H9 (cell line): Measurements from ENCODE around the gene KIAA1958. TPM values are rescaled to one million over a fixed set of nuclear protein-coding genes. Genes with fewer than 3 reads are reported as not detected.

Source experiments
- DNase-seq: peaks from one replicate; pipeline ENCODE4 v3.0.0-alpha.2; 2017
- H2AFZ ChIP-seq: one replicate; pipeline ENCODE4 v1.6.1; 2013; ENCODE audit warnings: mild to moderate bottlenecking, low read length, control low read depth, moderate library complexity
- H2AK5ac ChIP-seq: 2 replicates; pipeline ENCODE4 v1.6.1; 2013; ENCODE audit warnings: low read length, control low read depth, mixed read lengths; ENCODE audit not compliant: insufficient read length
- H2BK120ac ChIP-seq: one replicate; pipeline ENCODE4 v1.6.1; 2013; ENCODE audit warnings: low read depth, mild to moderate bottlenecking, low read length, control low read depth, inconsistent platforms; ENCODE audit not compliant: poor library complexity, severe bottlenecking
- H2BK12ac ChIP-seq: 2 replicates; pipeline ENCODE4 v1.6.1; 2013; ENCODE audit warnings: low read length, control low read depth, mixed read lengths, low read depth; ENCODE audit not compliant: insufficient read length
- H2BK15ac ChIP-seq: 2 replicates; pipeline ENCODE4 v1.6.1; 2013; ENCODE audit warnings: low read depth, low read length, control low read depth
- H2BK20ac ChIP-seq: one replicate; pipeline ENCODE4 v1.6.1; 2013; ENCODE audit warnings: low read depth, mild to moderate bottlenecking, low read length, control low read depth, inconsistent platforms; ENCODE audit not compliant: poor library complexity, severe bottlenecking
- H2BK5ac ChIP-seq: 2 replicates; pipeline ENCODE4 v1.6.1; 2013; ENCODE audit warnings: low read length, control low read depth, mixed read lengths; ENCODE audit not compliant: insufficient read length
- H3K14ac ChIP-seq: 2 replicates; pipeline ENCODE4 v1.6.1; 2013; ENCODE audit warnings: low read length, control low read depth; ENCODE audit not compliant: insufficient read depth
- H3K18ac ChIP-seq: 2 replicates; pipeline ENCODE4 v1.6.1; 2013; ENCODE audit warnings: low read depth, mild to moderate bottlenecking, mixed read lengths, low read length, control low read depth; ENCODE audit not compliant: insufficient read length
- H3K23ac ChIP-seq: 2 replicates; pipeline ENCODE4 v1.6.1; 2013; ENCODE audit warnings: low read length, control low read depth, mixed read lengths, low read depth; ENCODE audit not compliant: insufficient read length
- H3K23me2 ChIP-seq: 2 replicates; pipeline ENCODE4 v1.6.1; 2013; ENCODE audit warnings: low read depth, mild to moderate bottlenecking, mixed read lengths, low read length, control low read depth; ENCODE audit not compliant: insufficient read length, poor library complexity, severe bottlenecking
- H3K27ac ChIP-seq: 2 replicates; pipeline ENCODE4 v1.5.1; 2013; ENCODE audit warnings: low read length, control low read depth, mixed read lengths, low read depth; ENCODE audit not compliant: insufficient read length
- H3K27me3 ChIP-seq: 2 replicates; pipeline ENCODE4 v1.6.1; 2013; ENCODE audit warnings: low read length, control low read depth, inconsistent platforms; ENCODE audit not compliant: insufficient read depth
- H3K4ac ChIP-seq: 2 replicates; pipeline ENCODE4 v1.6.1; 2013; ENCODE audit warnings: low read depth, mild to moderate bottlenecking, control low read depth, inconsistent platforms, low read length, moderate library complexity
- H3K4me1 ChIP-seq: 2 replicates; pipeline ENCODE4 v1.6.1; 2013; ENCODE audit warnings: low read length, control low read depth, inconsistent platforms; ENCODE audit not compliant: insufficient read depth
- H3K4me2 ChIP-seq: 2 replicates; pipeline ENCODE4 v1.6.1; 2013; ENCODE audit warnings: low read length, control low read depth, mixed read lengths; ENCODE audit not compliant: insufficient read length, insufficient read depth
- H3K56ac ChIP-seq: 2 replicates; pipeline ENCODE4 v1.6.1; 2013; ENCODE audit warnings: low read depth, mild to moderate bottlenecking, mixed read lengths, low read length, control low read depth; ENCODE audit not compliant: insufficient read length
- H3K79me1 ChIP-seq: 2 replicates; pipeline ENCODE4 v1.6.1; 2013; ENCODE audit warnings: low read depth, mild to moderate bottlenecking, moderate library complexity, low read length, control low read depth, inconsistent platforms; ENCODE audit not compliant: insufficient read depth, poor library complexity, severe bottlenecking
- H3K79me2 ChIP-seq: 2 replicates; pipeline ENCODE4 v1.6.1; 2013; ENCODE audit warnings: low read length, control low read depth, inconsistent platforms; ENCODE audit not compliant: insufficient read depth
- H3K9ac ChIP-seq: 2 replicates; pipeline ENCODE4 v1.6.1; 2013; ENCODE audit warnings: low read length, control low read depth, mixed read lengths; ENCODE audit not compliant: insufficient read length; ENCODE audit errors: extremely low read depth
- H3K9me3 ChIP-seq: one replicate; pipeline ENCODE4 v1.6.1; 2013; ENCODE audit warnings: low read depth, low read length, inconsistent platforms; ENCODE audit not compliant: control insufficient read depth
- H3T11ph ChIP-seq: one replicate; pipeline ENCODE4 v1.6.1; 2013; ENCODE audit warnings: mild to moderate bottlenecking, low read length, control low read depth, inconsistent platforms
- H4K20me1 ChIP-seq: one replicate; pipeline ENCODE4 v1.6.1; 2013; ENCODE audit not compliant: control insufficient read depth, insufficient read length, insufficient read depth
- H4K5ac ChIP-seq: 2 replicates; pipeline ENCODE4 v1.6.1; 2013; ENCODE audit warnings: low read depth, mild to moderate bottlenecking, mixed read lengths, low read length, control low read depth; ENCODE audit not compliant: insufficient read length
- H4K8ac ChIP-seq: replicated peaks from 2 replicates; pipeline ENCODE4 v1.6.1; 2013; ENCODE audit warnings: low read length, control low read depth, mixed read lengths, low read depth; ENCODE audit not compliant: insufficient read length
- H4K91ac ChIP-seq: 2 replicates; pipeline ENCODE4 v1.6.1; 2013; ENCODE audit warnings: low read depth, mild to moderate bottlenecking, moderate library complexity, mixed read lengths, low read length, control low read depth; ENCODE audit not compliant: insufficient read length
- H3K27ac Mint-ChIP-seq, 3 experiments: 2 replicates in 2 of 3; 3 replicates in 1 of 3; pipeline ENCODE4 v1.8.0; 2020 to 2021; ENCODE audit warnings: mixed read lengths in 3 of 3, mild to moderate bottlenecking in 1 of 3, moderate library complexity in 1 of 3
- H3K27me3 Mint-ChIP-seq: 2 replicates; pipeline ENCODE4 v1.8.0; 2021; ENCODE audit warnings: low read depth, mild to moderate bottlenecking, moderate library complexity, mixed read lengths
- H3K36me3 Mint-ChIP-seq, 3 experiments: 2 replicates in 2 of 3; 3 replicates in 1 of 3; pipeline ENCODE4 v1.8.0; 2020 to 2021; ENCODE audit warnings: low read depth in 3 of 3, mixed read lengths in 3 of 3; ENCODE audit not compliant: insufficient read depth in 1 of 3
- H3K4me1 Mint-ChIP-seq, 2 experiments: 2 replicates each; pipeline ENCODE4 v1.8.0; 2020; ENCODE audit warnings: mixed read lengths in 2 of 2
- H3K4me3 Mint-ChIP-seq, 2 experiments: 2 replicates in 1 of 2; 3 replicates in 1 of 2; pipeline ENCODE4 v1.8.0; 2020 to 2021; ENCODE audit warnings: mild to moderate bottlenecking in 2 of 2, mixed read lengths in 2 of 2, moderate library complexity in 1 of 2
- H3K9me3 Mint-ChIP-seq, 2 experiments: 2 replicates in 1 of 2; 3 replicates in 1 of 2; pipeline ENCODE4 v1.8.0; 2020; ENCODE audit warnings: mild to moderate bottlenecking in 2 of 2, mixed read lengths in 2 of 2, moderate library complexity in 1 of 2
- CTCF ChIP-seq: fragments of 200-600 bp; sonication (generic); conservative IDR thresholded peaks from 3 replicates; pipeline ENCODE4 v1.8.0; 2021; ENCODE audit warnings: antibody characterized with exemption, mild to moderate bottlenecking
- WGBS: extraction: QIAGEN DNeasy Blood & Tissue Kit; methylation state at CpG from one replicate; pipeline ENCODE4 v1.1.7; 2013; ENCODE audit warnings: missing lambda C conversion rate, low lambda C conversion rate, mixed read lengths; ENCODE audit not compliant: insufficient read length; ENCODE audit errors: extremely low coverage; 5-methylcytosine and 5-hydroxymethylcytosine counted together
- total RNA-seq: library from RNA; stranded (reverse); gene quantifications from 2 replicates; pipeline ENCODE4 v1.2.1, GENCODE V29; 2021

Gene KIAA1958
- total RNA-seq, 1 experiment from 2014 or later, result 34.0 TPM

GRCh38 chr9:112604790-112605189 lies 118.2 kb downstream of the KIAA1958 start:
- Histone ChIP-seq H3K4ac (no peak overlapping the region), H3K4me2 (no peak overlapping the region), H3K27me3 (no peaks in the 10 kb centered on the region), H4K20me1 (no peaks in the 10 kb centered on the region), H4K5ac (no peak overlapping the region), H2AK5ac (no peak overlapping the region), H4K8ac (no peak overlapping the region), H3K9me3 (no peaks in the 10 kb centered on the region), H4K91ac (no peak overlapping the region), H3T11ph (no peak overlapping the region), H2AFZ (no peak overlapping the region), H3K23me2 (no peaks in the 10 kb centered on the region), H3K56ac (no peak overlapping the region), H3K79me1 (peaks cover 4% of the 10 kb centered on the region), H3K79me2 (peaks cover 5% of the 10 kb centered on the region; the same call in 1 of the 2 replicates), H3K9ac (no peak overlapping the region), H2BK5ac (no peak overlapping the region), H3K27ac (no peak overlapping the region), H3K18ac (no peak overlapping the region), H2BK120ac (no peak overlapping the region), H3K4me1 (no peaks in the 10 kb centered on the region), H2BK12ac (no peak overlapping the region), H3K23ac (no peak overlapping the region), H2BK20ac (no peak overlapping the region), H2BK15ac (no peak overlapping the region), H3K14ac (no peak overlapping the region)
- no peak for TF ChIP-seq CTCF
- no peak for DNase-seq
- H3K4me3 Mint-ChIP-seq, result no peak overlapping the region
- no peak overlapping the region for H3K27ac Mint-ChIP-seq
- H3K4me1 Mint-ChIP-seq, result peaks cover 0 to 11% of the 10 kb centered on the region in 2 experiments; a peak in 2 of 4 replicates
- no CpG with 5 or more reads among the region's 2 CpGs for WGBS
- no peaks in the 10 kb centered on the region; a peak in 1 of 5 replicates for H3K9me3 Mint-ChIP-seq
- H3K27me3 Mint-ChIP-seq, result no peaks in the 10 kb centered on the region
- H3K36me3 Mint-ChIP-seq, result no peaks in the 10 kb centered on the region; a peak in 1 of 7 replicates
